Stomach (tissue), 9 donors: ENCODE measurements around the gene CLCN6. TPM values are rescaled to one million over a fixed set of nuclear protein-coding genes. Genes with fewer than 3 reads are reported as not detected.

ENCODE experiments used
- DNase-seq, 2 donors: peaks; one replicate each; pipeline versions ENCODE4 v3.0.0 to v3.0.0-alpha.2; 2013 to 2019
- H3K27ac ChIP-seq, 5 donors: fragments of 200-600 bp in 4 of 5; sonication (generic) in 4 of 5; one replicate each; pipeline ENCODE4 v1.5.1; 2013 to 2019; ENCODE audit warnings: mild to moderate bottlenecking in 1 of 5, moderate library complexity in 1 of 5
- H3K27me3 ChIP-seq, 3 donors: fragments of 200-600 bp; sonication (generic); one replicate each; pipeline ENCODE4 v1.5.1; 2017 to 2019; ENCODE audit warnings: mixed run types in 1 of 3
- H3K36me3 ChIP-seq, 4 donors: fragments of 200-600 bp; sonication (generic); 1 replicate in 3 of 4; 2 replicates in 1 of 4; pipeline ENCODE4 v1.5.1; 2016 to 2019
- H3K4me1 ChIP-seq, 4 donors: fragments of 200-600 bp; sonication (generic); one replicate each; pipeline ENCODE4 v1.5.1; 2016 to 2019
- H3K4me3 ChIP-seq, 4 donors: fragments of 200-600 bp; sonication (generic) in 3 of 4; one replicate each; pipeline ENCODE4 v1.5.1; 2016 to 2019; ENCODE audit warnings: mild to moderate bottlenecking in 1 of 4
- H3K9me3 ChIP-seq, 4 donors: fragments of 200-600 bp; sonication (generic); one replicate each; pipeline ENCODE4 v1.5.1; 2016 to 2019
- EP300 ChIP-seq: sonication (generic); formaldehyde crosslinking; IDR thresholded peaks from one replicate; pipeline ENCODE4 v1.6.1; 2017; ENCODE audit warnings: antibody characterized with exemption
- POLR2A ChIP-seq, 4 donors: fragments of 450-650 bp; IDR thresholded peaks; one replicate each; pipeline ENCODE4 v1.6.1; 2016; ENCODE audit warnings: antibody characterized with exemption in 4 of 4, control low read depth in 2 of 4, mild to moderate bottlenecking in 1 of 4, moderate library complexity in 1 of 4
- POLR2AphosphoS5 ChIP-seq, 3 donors: sonication (generic); formaldehyde crosslinking; IDR thresholded peaks; one replicate each; pipeline ENCODE4 v1.6.1; 2016; ENCODE audit warnings: antibody characterized with exemption in 3 of 3
- WGBS, 5 donors: extraction: QIAGEN DNeasy Blood & Tissue Kit in 3 of 5; methylation state at CpG; one replicate each; pipeline versions ENCODE4 v1.1.5 to v1.1.7; 2013 to 2018; 5-methylcytosine and 5-hydroxymethylcytosine counted together
- intact Hi-C: fragments of 100-400 bp; cut with DNase I; formaldehyde crosslinking; loops from one replicate; pipeline ENCODE4 v1.15.1; 2023; ENCODE audit warnings: low total_unique reads
- polyA plus RNA-seq, 3 donors: library from polyadenylated mRNA; stranded (reverse); fragments of 200-250 nt; gene quantifications; one replicate each; pipeline ENCODE4 v1.2.3, GENCODE V29; 2013
- total RNA-seq, 5 donors: library from RNA; depleted of rRNA; stranded (reverse); fragments of >200 nt; gene quantifications; one replicate each; pipeline versions ENCODE4 v1.1.0 to v1.2.3, GENCODE V29; 2014 to 2016
- TF ChIP-seq, protein P1 (sequence below), 7 experiments: fragments of 450-650 bp in 4 of 7; fragments of 200-600 bp in 3 of 7; sonication (generic) in 3 of 7; IDR thresholded peaks; one replicate each; pipeline ENCODE4 v1.5.1; 2016 to 2019; ENCODE audit warnings: antibody characterized with exemption in 7 of 7, control low read depth in 2 of 7, mild to moderate bottlenecking in 1 of 7
- donor health status: healthy with polysubstance abuse.
- donor health status: Bipolar disorder and iron deficiency.
- donor health status: healthy.

Gene CLCN6
- total and polyA plus RNA-seq, 8 donors: 4.1 to 49.6 (median 10.2) TPM

DNA sequence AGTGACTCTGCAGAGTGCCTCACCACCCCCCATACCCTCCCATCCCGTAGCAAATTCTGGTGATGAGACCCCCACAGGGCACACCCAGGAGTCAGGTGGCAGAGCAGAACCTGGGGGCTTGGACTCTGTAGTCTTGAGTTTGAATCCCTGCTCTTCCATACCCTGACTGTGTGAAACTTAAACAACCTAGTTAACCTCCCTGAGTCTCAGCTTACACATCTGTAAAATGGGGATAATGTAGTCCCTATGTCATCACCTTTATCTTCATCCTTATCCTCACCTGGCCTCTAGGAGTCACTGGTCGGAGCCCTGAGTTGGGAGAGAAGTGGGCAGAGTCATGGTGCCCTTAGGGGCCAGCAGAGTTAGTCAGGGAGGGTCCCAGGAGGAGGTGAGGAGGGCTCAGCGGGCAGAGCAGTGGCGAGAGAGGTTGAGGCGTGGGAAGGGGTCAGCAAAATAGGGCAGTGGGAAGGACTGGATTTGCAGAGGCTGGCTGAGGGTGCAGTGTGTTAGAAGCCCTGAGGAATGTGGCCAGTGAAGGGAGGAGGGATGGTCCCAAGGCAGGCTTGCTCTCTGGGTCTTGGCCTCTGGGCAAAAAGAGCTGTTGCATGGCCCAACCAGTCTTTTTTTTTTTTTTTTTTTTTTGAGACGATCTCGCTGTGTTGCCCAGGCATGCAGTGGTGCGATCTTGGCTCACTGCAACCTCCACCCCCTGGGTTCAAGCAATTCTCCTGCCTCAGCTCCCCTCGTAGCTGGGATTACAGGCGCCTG is 25.4 kb upstream of the CLCN6 start:
- no peak overlapping the region for H3K4me3 ChIP-seq
- no peaks in the 10 kb centered on the region for H3K27me3 ChIP-seq
- no peaks in the 10 kb centered on the region for H3K36me3 ChIP-seq
- 78 to 85% (median 79%) methylated on average over 8 to 10 of the region's 10 CpGs for WGBS, 5 donors
- peaks cover 10 to 14% (median 14%) of the 10 kb centered on the region in 4 donors for H3K4me1 ChIP-seq
- TF ChIP-seq EP300: no peak
- no peak for TF ChIP-seq POLR2AphosphoS5 (IDR thresholded peaks at IDR 0.05)
- TF ChIP-seq, protein P1, sequence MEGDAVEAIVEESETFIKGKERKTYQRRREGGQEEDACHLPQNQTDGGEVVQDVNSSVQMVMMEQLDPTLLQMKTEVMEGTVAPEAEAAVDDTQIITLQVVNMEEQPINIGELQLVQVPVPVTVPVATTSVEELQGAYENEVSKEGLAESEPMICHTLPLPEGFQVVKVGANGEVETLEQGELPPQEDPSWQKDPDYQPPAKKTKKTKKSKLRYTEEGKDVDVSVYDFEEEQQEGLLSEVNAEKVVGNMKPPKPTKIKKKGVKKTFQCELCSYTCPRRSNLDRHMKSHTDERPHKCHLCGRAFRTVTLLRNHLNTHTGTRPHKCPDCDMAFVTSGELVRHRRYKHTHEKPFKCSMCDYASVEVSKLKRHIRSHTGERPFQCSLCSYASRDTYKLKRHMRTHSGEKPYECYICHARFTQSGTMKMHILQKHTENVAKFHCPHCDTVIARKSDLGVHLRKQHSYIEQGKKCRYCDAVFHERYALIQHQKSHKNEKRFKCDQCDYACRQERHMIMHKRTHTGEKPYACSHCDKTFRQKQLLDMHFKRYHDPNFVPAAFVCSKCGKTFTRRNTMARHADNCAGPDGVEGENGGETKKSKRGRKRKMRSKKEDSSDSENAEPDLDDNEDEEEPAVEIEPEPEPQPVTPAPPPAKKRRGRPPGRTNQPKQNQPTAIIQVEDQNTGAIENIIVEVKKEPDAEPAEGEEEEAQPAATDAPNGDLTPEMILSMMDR (IDR thresholded peaks at IDR 0.05): no peak
- TF ChIP-seq POLR2A (IDR thresholded peaks at IDR 0.05): no peak
- intact Hi-C loops: no loop called here
- no peaks in the 10 kb centered on the region for H3K9me3 ChIP-seq
- no peak overlapping the region for H3K27ac ChIP-seq
- no peak for DNase-seq

DNA sequence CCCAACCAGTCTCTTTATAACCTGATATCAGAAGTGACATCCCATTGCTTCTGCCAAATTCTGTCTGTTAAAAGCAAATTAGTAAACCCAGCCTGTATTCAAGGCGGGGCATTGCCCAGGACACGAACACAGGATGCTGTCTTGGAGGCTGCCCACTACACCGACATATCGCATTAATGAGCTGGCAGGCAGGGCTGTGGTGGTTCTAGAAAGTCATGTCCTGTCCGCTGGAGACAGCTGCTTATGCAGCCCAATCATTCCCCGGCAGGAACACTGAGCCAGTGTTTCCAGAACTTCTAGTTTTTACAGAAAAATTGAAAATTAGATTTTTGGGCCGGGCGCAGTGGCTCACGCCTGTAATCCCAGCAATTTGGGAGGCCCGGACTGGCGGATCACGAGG is 24.7 kb upstream of the CLCN6 start:
- no peaks in the 10 kb centered on the region for H3K36me3 ChIP-seq
- no peak for TF ChIP-seq EP300
- TF ChIP-seq, protein P1 (IDR thresholded peaks at IDR 0.05): no peak
- TF ChIP-seq POLR2AphosphoS5 (IDR thresholded peaks at IDR 0.05): no peak
- TF ChIP-seq POLR2A (IDR thresholded peaks at IDR 0.05): no peak
- no peak overlapping the region for H3K27ac ChIP-seq
- intact Hi-C loops: no loop called here
- no peaks in the 10 kb centered on the region for H3K9me3 ChIP-seq
- no peak overlapping the region for H3K4me3 ChIP-seq
- peaks cover 10 to 21% (median 18%) of the 10 kb centered on the region in 4 donors for H3K4me1 ChIP-seq
- H3K27me3 ChIP-seq: no peaks in the 10 kb centered on the region
- whole genome bisulfite sequencing, 5 donors: 85 to 93% (median 87%) methylated on average over 12 of the region's 12 CpGs
- DNase-seq: no peak

DNA sequence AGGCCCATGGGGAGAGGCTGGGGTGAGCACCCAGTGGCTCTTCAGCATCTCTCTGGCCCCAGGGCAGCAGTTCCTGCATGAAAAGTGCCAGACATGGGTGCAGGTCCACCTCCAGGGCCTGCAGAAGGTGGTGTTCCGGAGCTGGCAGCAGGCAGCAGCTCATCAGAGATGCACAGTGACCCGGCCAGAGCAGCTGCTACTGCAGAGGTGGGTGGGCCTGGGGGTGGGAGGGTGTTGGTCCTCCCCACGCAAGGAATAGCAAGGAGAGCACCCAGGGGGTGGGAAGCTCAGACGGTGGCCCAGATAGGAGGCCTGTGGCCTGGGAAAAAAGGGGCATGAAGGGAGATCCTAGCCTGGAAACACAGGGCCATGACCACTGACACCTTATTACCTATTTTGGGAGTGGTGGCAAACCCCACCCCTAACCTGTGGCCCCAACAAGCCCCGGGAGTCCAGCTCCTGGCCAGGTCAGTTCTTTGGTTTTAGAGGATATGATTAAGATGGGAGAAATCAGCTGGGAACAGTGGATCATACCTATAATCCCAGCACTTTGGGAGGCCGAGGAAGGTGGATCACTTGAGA is 23.8 kb upstream of the CLCN6 start:
- TF ChIP-seq, protein P1 (IDR thresholded peaks at IDR 0.05): no peak
- no peak for TF ChIP-seq POLR2A (IDR thresholded peaks at IDR 0.05)
- TF ChIP-seq POLR2AphosphoS5 (IDR thresholded peaks at IDR 0.05): no peak
- TF ChIP-seq EP300: no peak
- Histone ChIP-seq H3K36me3 (no peaks in the 10 kb centered on the region), H3K27me3 (no peaks in the 10 kb centered on the region), H3K4me3 (no peak overlapping the region), H3K27ac (no peak overlapping the region), H3K9me3 (no peaks in the 10 kb centered on the region), H3K4me1 (peaks cover 17 to 30% (median 27%) of the 10 kb centered on the region in 4 donors)
- WGBS, 5 donors: 73 to 84% (median 77%) methylated on average over 5 to 6 of the region's 6 CpGs
- intact Hi-C loops: no loop called here
- no peak for DNase-seq

DNA sequence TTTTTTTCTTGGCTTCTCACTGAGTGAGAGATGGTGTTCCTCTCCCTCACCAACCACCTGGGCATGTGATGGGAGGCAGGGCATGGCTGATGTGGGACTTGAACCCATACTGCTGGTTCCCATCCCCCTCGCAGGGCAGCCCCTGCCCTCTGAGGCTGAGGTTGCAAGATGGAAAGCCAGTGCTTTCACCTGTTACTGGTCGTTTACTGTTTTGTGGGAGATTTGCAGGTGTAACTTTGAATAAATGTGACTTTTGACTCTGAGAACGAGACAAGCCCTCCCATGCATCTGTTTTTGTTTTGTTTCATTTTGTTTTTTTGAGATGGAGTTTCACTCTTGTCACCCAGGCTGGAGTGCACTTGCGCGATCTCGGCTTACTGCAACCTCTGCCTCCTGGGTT is 22.4 kb upstream of the CLCN6 start:
- 85 to 89% (median 87%) methylated on average over 6 of the region's 6 CpGs for WGBS, 5 donors
- Histone ChIP-seq H3K27ac (no peak overlapping the region), H3K36me3 (no peaks in the 10 kb centered on the region), H3K4me3 (no peak overlapping the region), H3K27me3 (no peaks in the 10 kb centered on the region), H3K9me3 (no peaks in the 10 kb centered on the region), H3K4me1 (peaks cover 31 to 43% (median 40%) of the 10 kb centered on the region in 4 donors)
- intact Hi-C loops: no loop called here
- TF ChIP-seq, protein P1 (IDR thresholded peaks at IDR 0.05): no peak
- no peak for TF ChIP-seq POLR2A (IDR thresholded peaks at IDR 0.05)
- TF ChIP-seq EP300: no peak
- TF ChIP-seq POLR2AphosphoS5 (IDR thresholded peaks at IDR 0.05): no peak
- DNase-seq: no peak
